Fibroblast of skin of left biceps (primary cell): Measurements from ENCODE around the gene ZMYND11.
A peak's percentile ranks its signal among the peaks of the same experiment; 100 is the strongest.

Source experiments
- DNase-seq, 2 experiments: peaks; one replicate each; pipeline ENCODE4 v3.0.0-alpha.2; 2013; ENCODE audit warnings: low read depth in 2 of 2

The ZMYND11 gene

GRCh38 chr10:191703-192518 is 56.7 kb downstream of the ZMYND11 start:
- DNase-seq, result peak in 1 of 2 experiments; percentile 19

- no peak for DNase-seq
Observed at GRCh38 chr10:194281-194680, 59.0 kb downstream of the ZMYND11 start.

GRCh38 chr10:200405-200804 is 65.2 kb downstream of the ZMYND11 start:
- no peak for DNase-seq

- peak; percentile 48 to 58 for DNase-seq
Observed at GRCh38 chr10:201328-201771, 66.1 kb downstream of the ZMYND11 start.

GRCh38 chr10:208616-209015 is 73.4 kb downstream of the ZMYND11 start:
- no peak for DNase-seq

GRCh38 chr10:209357-209756 is 74.1 kb downstream of the ZMYND11 start:
- DNase-seq, result no peak

GRCh38 chr10:210297-210696 is 75.0 kb downstream of the ZMYND11 start:
- no peak for DNase-seq

- DNase-seq, result no peak
Observed at GRCh38 chr10:215444-215843, 80.2 kb downstream of the ZMYND11 start.

GRCh38 chr10:218798-219197 is 83.5 kb downstream of the ZMYND11 start:
- DNase-seq, result peak; percentile 42 to 44

GRCh38 chr10:219731-220472 is 84.6 kb downstream of the ZMYND11 start:
- no peak for DNase-seq

- no peak for DNase-seq
Observed at GRCh38 chr10:224571-224970, 89.3 kb downstream of the ZMYND11 start.

- no peak for DNase-seq
Observed at GRCh38 chr10:226018-226417, 90.8 kb downstream of the ZMYND11 start.

- no peak for DNase-seq
Observed at GRCh38 chr10:227014-227413, 91.8 kb downstream of the ZMYND11 start.

- no peak for DNase-seq
Observed at GRCh38 chr10:228366-228765, 93.1 kb downstream of the ZMYND11 start.

GRCh38 chr10:230758-231157 is 95.5 kb downstream of the ZMYND11 start:
- DNase-seq, result no peak

GRCh38 chr10:232061-232460 is 96.8 kb downstream of the ZMYND11 start:
- DNase-seq, result no peak

GRCh38 chr10:232878-233277 is 97.6 kb downstream of the ZMYND11 start:
- DNase-seq, result no peak

GRCh38 chr10:234708-235406 is 99.6 kb downstream of the ZMYND11 start:
- no peak for DNase-seq

- no peak for DNase-seq
Observed at GRCh38 chr10:235915-236314, 100.7 kb downstream of the ZMYND11 start.

GRCh38 chr10:239109-239508 is 103.9 kb downstream of the ZMYND11 start:
- no peak for DNase-seq

GRCh38 chr10:241451-241850 is 106.2 kb downstream of the ZMYND11 start:
- DNase-seq, result no peak

- DNase-seq, result no peak
Observed at GRCh38 chr10:241966-242643, 106.8 kb downstream of the ZMYND11 start.
